GM23338 (cell line): ENCODE data around the gene IGFBP5. TPM values are rescaled to one million over a fixed set of nuclear protein-coding genes. Genes with fewer than 3 reads are reported as not detected.

ENCODE experiments used
- ATAC-seq: fragments of 200-7000 bp; cut with Tn5 transposase; 3 replicates; pipeline ENCODE4 v1.9.1; 2020
- DNase-seq: peaks from one replicate; pipeline ENCODE4 v3.0.0-alpha.2; 2015; ENCODE audit warnings: low spot score
- H2AFZ ChIP-seq: fragments of 200-600 bp; sonication (generic); 2 replicates; pipeline ENCODE4 v1.8.0; 2016; ENCODE audit warnings: antibody characterized with exemption, mild to moderate bottlenecking, moderate library complexity
- H3F3A ChIP-seq: fragments of 200-600 bp; sonication (generic); replicated peaks from 2 replicates; pipeline ENCODE4 v1.8.0; 2017; ENCODE audit warnings: antibody characterized with exemption, mixed run types, low read depth
- H3K27ac ChIP-seq: fragments of 200-600 bp; sonication (generic); 2 replicates; pipeline ENCODE4 v1.6.1; 2016; ENCODE audit warnings: low read depth
- H3K27me3 ChIP-seq: fragments of 200-600 bp; sonication (generic); 2 replicates; pipeline ENCODE4 v1.8.0; 2016; ENCODE audit warnings: mild to moderate bottlenecking, mixed run types, moderate library complexity; ENCODE audit not compliant: insufficient read depth
- H3K36me3 ChIP-seq: fragments of 200-600 bp; sonication (generic); 2 replicates; pipeline ENCODE4 v1.8.0; 2016; ENCODE audit warnings: mild to moderate bottlenecking; ENCODE audit not compliant: insufficient read depth
- H3K4me1 ChIP-seq: fragments of 200-600 bp; sonication (generic); 2 replicates; pipeline ENCODE4 v1.8.0; 2016; ENCODE audit warnings: mild to moderate bottlenecking, moderate library complexity; ENCODE audit not compliant: insufficient read depth
- H3K4me2 ChIP-seq: fragments of 200-600 bp; sonication (generic); 2 replicates; pipeline ENCODE4 v1.7.1; 2017; ENCODE audit warnings: mixed run types
- H3K4me3 ChIP-seq: fragments of 200-600 bp; sonication (generic); 2 replicates; pipeline ENCODE4 v1.6.1; 2016; ENCODE audit warnings: mixed run types
- H3K79me2 ChIP-seq: fragments of 200-600 bp; sonication (generic); replicated peaks from 2 replicates; pipeline ENCODE4 v1.8.0; 2017; ENCODE audit warnings: mild to moderate bottlenecking; ENCODE audit not compliant: insufficient read depth
- H3K9me2 ChIP-seq: fragments of 200-600 bp; sonication (generic); 2 replicates; pipeline ENCODE4 v1.8.0; 2017; ENCODE audit not compliant: insufficient read depth
- H4K20me1 ChIP-seq: fragments of 200-600 bp; sonication (generic); replicated peaks from 2 replicates; pipeline ENCODE4 v1.8.0; 2017; ENCODE audit warnings: mild to moderate bottlenecking; ENCODE audit not compliant: insufficient read depth
- H3K27ac Mint-ChIP-seq: 2 replicates; pipeline ENCODE4 v1.8.0; 2020; ENCODE audit warnings: inconsistent platforms, mild to moderate bottlenecking, moderate library complexity, mixed read lengths
- H3K27me3 Mint-ChIP-seq: 3 replicates; pipeline ENCODE4 v1.8.0; 2022; ENCODE audit warnings: low read depth, mild to moderate bottlenecking, moderate library complexity, mixed read lengths, inconsistent platforms; ENCODE audit not compliant: insufficient read depth, poor library complexity
- H3K36me3 Mint-ChIP-seq: 3 replicates; pipeline ENCODE4 v1.8.0; 2021; ENCODE audit warnings: low read depth, mild to moderate bottlenecking, inconsistent platforms, moderate library complexity, mixed read lengths
- H3K4me1 Mint-ChIP-seq: 3 replicates; pipeline ENCODE4 v1.8.0; 2020; ENCODE audit warnings: mild to moderate bottlenecking, inconsistent platforms, mixed read lengths
- H3K4me3 Mint-ChIP-seq: 3 replicates; pipeline ENCODE4 v1.8.0; 2021; ENCODE audit warnings: moderate library complexity, mild to moderate bottlenecking, inconsistent platforms, mixed read lengths
- H3K9me3 Mint-ChIP-seq: 3 replicates; pipeline ENCODE4 v1.8.0; 2020; ENCODE audit warnings: moderate library complexity, mild to moderate bottlenecking, inconsistent platforms, mixed read lengths
- CTCF ChIP-seq, 2 experiments: fragments of 200-600 bp in 1 of 2; sonication (generic) in 1 of 2; conservative IDR thresholded peaks; 2 replicates each; pipeline versions ENCODE4 v1.5.1 to v1.6.1; 2016 to 2017; ENCODE audit warnings: antibody characterized with exemption in 2 of 2, low read depth in 2 of 2, mild to moderate bottlenecking in 2 of 2, moderate library complexity in 1 of 2
- ETS1 ChIP-seq: IDR thresholded peaks from 2 replicates; pipeline ENCODE4 v1.6.1; 2016; ENCODE audit warnings: antibody characterized with exemption
- EZH2phosphoT487 ChIP-seq: fragments of 200-600 bp; sonication (generic); IDR thresholded peaks from one replicate; pipeline ENCODE4 v1.8.1; 2018; ENCODE audit warnings: antibody characterized with exemption; ENCODE audit not compliant: unreplicated experiment
- NANOG ChIP-seq: IDR thresholded peaks from 2 replicates; pipeline ENCODE4 v1.6.1; 2016; ENCODE audit warnings: antibody characterized with exemption, borderline replicate concordance
- REST ChIP-seq: IDR thresholded peaks from one replicate; pipeline ENCODE4 v1.6.1; 2018; ENCODE audit warnings: antibody characterized with exemption; ENCODE audit not compliant: unreplicated experiment
- ZNF114 ChIP-seq: fragments of 250-450 bp; sonication (Bioruptor Pico); IDR thresholded peaks from 2 replicates; pipeline ENCODE4 v1.5.0; 2020; ENCODE audit warnings: mild to moderate bottlenecking, moderate library complexity
- ZNF331 ChIP-seq: fragments of 250-450 bp; sonication (Bioruptor Pico); IDR thresholded peaks from 2 replicates; pipeline ENCODE4 v1.5.0; 2020; ENCODE audit warnings: low read depth, mild to moderate bottlenecking, moderate library complexity
- ZNF462 ChIP-seq: fragments of 250-450 bp; sonication (Bioruptor Pico); IDR thresholded peaks from 2 replicates; pipeline ENCODE4 v1.5.0; 2020; ENCODE audit warnings: mild to moderate bottlenecking, moderate library complexity
- polyA plus RNA-seq: library from polyadenylated mRNA; unstranded; fragments of >200 nt; fragmentation: Nextera tagmentation; extraction: Ambion mirVana; gene quantifications from 2 replicates; pipeline ENCODE4 v1.2.1, GENCODE V29; 2016
- total RNA-seq: library from RNA; depleted of rRNA; stranded (reverse); fragments of >200 nt; shearing (Covaris generic); gene quantifications from 2 replicates; pipeline ENCODE4 v1.2.3, GENCODE V29; 2014

IGFBP5 gene
- total and polyA plus RNA-seq, 2 experiments from 2014 or later, result 0.70 to 2.5 TPM

- no peak for TF ChIP-seq ZNF462 (CRISPR knock-in tag)
- no peak for TF ChIP-seq NANOG
Measured at GRCh38 chr2:216733046-216733445, 37.7 kb upstream of the IGFBP5 start (continued).

GRCh38 chr2:216732334-216732733 lies 37.0 kb upstream of the IGFBP5 start:
- H3K27ac Mint-ChIP-seq, result no peak overlapping the region
- TF ChIP-seq EZH2phosphoT487 (no peak), NANOG (no peak), CTCF (conservative IDR thresholded peaks at IDR 0.05; ENCODE audit: low read depth in 2 of 2) (no peak), ETS1 (no peak), ZNF331 (no peak), ZNF114 (CRISPR knock-in tag) (no peak), REST (no peak)

More at GRCh38 chr2:216732334-216732733, 37.0 kb upstream of the IGFBP5 start:
- Histone ChIP-seq H3K36me3 (no peaks in the 10 kb centered on the region), H3K4me3 (no peak overlapping the region), H3K79me2 (no peaks in the 10 kb centered on the region), H3K27ac (no peak overlapping the region), H4K20me1 (0 out of 2 replicates have a peak, but pooled peaks cover 3% of the 10 kb centered on the region), H3K9me2 (0 out of 2 replicates have a peak, but pooled peaks cover 6% of the 10 kb centered on the region), H3K4me2 (no peak overlapping the region), H2AFZ (no peak overlapping the region), H3K4me1 (no peaks in the 10 kb centered on the region), H3K27me3 (no peaks in the 10 kb centered on the region), H3F3A (no peaks in the 10 kb centered on the region)
- peaks cover 2% of the 10 kb centered on the region for H3K27me3 Mint-ChIP-seq
- no peaks in the 10 kb centered on the region for H3K9me3 Mint-ChIP-seq
- H3K4me3 Mint-ChIP-seq, result no peak overlapping the region
- DNase-seq (no peak), ATAC-seq (no peak)
- no peaks in the 10 kb centered on the region for H3K36me3 Mint-ChIP-seq
- H3K4me1 Mint-ChIP-seq, result no peaks in the 10 kb centered on the region
